Ishikawa (cell line): ENCODE data around the gene PLPPR1.

ENCODE experiments used
- CEBPB ChIP-seq: IDR thresholded peaks from 2 replicates; pipeline ENCODE4 v1.6.1; 2012
- CREB1 ChIP-seq: IDR thresholded peaks from 2 replicates; pipeline ENCODE4 v1.6.1; 2012; ENCODE audit warnings: low read depth
- EGR1 ChIP-seq: IDR thresholded peaks from 2 replicates; pipeline ENCODE4 v1.6.1; 2012
- EP300 ChIP-seq: IDR thresholded peaks from 2 replicates; pipeline ENCODE4 v1.6.1; 2012; ENCODE audit warnings: borderline replicate concordance
- FOXM1 ChIP-seq: IDR thresholded peaks from 2 replicates; pipeline ENCODE4 v1.6.1; 2012; ENCODE audit warnings: low read depth, borderline replicate concordance
- NFIC ChIP-seq: IDR thresholded peaks from 2 replicates; pipeline ENCODE4 v1.6.1; 2012
- RAD21 ChIP-seq: IDR thresholded peaks from 2 replicates; pipeline ENCODE4 v1.6.1; 2012; ENCODE audit warnings: low read depth
- TAF1 ChIP-seq: IDR thresholded peaks from 2 replicates; pipeline ENCODE4 v1.6.1; 2012; ENCODE audit warnings: low read depth, mild to moderate bottlenecking
- TCF12 ChIP-seq: IDR thresholded peaks from 2 replicates; pipeline ENCODE4 v1.6.1; 2012; ENCODE audit warnings: low read depth
- TEAD4 ChIP-seq: IDR thresholded peaks from 2 replicates; pipeline ENCODE4 v1.6.1; 2012
- YY1 ChIP-seq: IDR thresholded peaks from 2 replicates; pipeline ENCODE4 v1.6.1; 2012; ENCODE audit warnings: low read depth
- ZBTB7A ChIP-seq: IDR thresholded peaks from 2 replicates; pipeline ENCODE4 v1.6.1; 2012; ENCODE audit warnings: low read depth
- TF ChIP-seq, protein P1 (sequence below): IDR thresholded peaks from 2 replicates; pipeline ENCODE4 v1.6.1; 2012
- TF ChIP-seq, protein P2 (sequence below): IDR thresholded peaks from 2 replicates; pipeline ENCODE4 v1.6.1; 2012
- TF ChIP-seq, protein P3 (sequence below): IDR thresholded peaks from 2 replicates; pipeline ENCODE4 v1.6.1; 2012; ENCODE audit warnings: low read depth, mild to moderate bottlenecking

PLPPR1 gene

DNA sequence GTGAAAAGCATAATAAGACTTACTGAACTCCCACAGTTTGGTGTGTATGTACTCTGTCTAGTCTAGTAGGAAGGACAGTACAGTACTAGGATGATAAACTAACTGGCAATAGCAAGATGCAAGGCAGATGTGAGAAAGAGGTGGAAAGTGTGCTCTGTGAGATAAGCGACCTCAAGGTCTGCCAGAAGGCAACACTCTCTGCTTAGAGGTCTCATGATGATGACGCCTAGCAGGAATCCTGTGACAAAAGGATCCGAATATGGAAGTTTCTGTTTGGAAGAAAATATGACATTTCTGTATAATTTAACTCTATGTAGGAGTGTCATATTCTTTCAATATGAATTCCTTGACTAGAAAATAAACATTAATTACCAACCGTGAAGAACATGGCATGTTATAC lies 112.2 kb downstream of the PLPPR1 start:
- no peak for TF ChIP-seq ZBTB7A
- TF ChIP-seq RAD21: no peak
- TF ChIP-seq, protein P1, sequence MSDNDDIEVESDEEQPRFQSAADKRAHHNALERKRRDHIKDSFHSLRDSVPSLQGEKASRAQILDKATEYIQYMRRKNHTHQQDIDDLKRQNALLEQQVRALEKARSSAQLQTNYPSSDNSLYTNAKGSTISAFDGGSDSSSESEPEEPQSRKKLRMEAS: no peak
- no peak for TF ChIP-seq FOXM1
- TF ChIP-seq TAF1: no peak
- no peak for TF ChIP-seq EGR1
- no peak for TF ChIP-seq NFIC
- no peak for TF ChIP-seq TCF12
- TF ChIP-seq, protein P2, sequence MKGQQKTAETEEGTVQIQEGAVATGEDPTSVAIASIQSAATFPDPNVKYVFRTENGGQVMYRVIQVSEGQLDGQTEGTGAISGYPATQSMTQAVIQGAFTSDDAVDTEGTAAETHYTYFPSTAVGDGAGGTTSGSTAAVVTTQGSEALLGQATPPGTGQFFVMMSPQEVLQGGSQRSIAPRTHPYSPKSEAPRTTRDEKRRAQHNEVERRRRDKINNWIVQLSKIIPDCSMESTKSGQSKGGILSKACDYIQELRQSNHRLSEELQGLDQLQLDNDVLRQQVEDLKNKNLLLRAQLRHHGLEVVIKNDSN: no peak
- no peak for TF ChIP-seq CEBPB
- TF ChIP-seq CREB1: no peak
- no peak for TF ChIP-seq YY1
- TF ChIP-seq EP300: no peak
- TF ChIP-seq, protein P3, sequence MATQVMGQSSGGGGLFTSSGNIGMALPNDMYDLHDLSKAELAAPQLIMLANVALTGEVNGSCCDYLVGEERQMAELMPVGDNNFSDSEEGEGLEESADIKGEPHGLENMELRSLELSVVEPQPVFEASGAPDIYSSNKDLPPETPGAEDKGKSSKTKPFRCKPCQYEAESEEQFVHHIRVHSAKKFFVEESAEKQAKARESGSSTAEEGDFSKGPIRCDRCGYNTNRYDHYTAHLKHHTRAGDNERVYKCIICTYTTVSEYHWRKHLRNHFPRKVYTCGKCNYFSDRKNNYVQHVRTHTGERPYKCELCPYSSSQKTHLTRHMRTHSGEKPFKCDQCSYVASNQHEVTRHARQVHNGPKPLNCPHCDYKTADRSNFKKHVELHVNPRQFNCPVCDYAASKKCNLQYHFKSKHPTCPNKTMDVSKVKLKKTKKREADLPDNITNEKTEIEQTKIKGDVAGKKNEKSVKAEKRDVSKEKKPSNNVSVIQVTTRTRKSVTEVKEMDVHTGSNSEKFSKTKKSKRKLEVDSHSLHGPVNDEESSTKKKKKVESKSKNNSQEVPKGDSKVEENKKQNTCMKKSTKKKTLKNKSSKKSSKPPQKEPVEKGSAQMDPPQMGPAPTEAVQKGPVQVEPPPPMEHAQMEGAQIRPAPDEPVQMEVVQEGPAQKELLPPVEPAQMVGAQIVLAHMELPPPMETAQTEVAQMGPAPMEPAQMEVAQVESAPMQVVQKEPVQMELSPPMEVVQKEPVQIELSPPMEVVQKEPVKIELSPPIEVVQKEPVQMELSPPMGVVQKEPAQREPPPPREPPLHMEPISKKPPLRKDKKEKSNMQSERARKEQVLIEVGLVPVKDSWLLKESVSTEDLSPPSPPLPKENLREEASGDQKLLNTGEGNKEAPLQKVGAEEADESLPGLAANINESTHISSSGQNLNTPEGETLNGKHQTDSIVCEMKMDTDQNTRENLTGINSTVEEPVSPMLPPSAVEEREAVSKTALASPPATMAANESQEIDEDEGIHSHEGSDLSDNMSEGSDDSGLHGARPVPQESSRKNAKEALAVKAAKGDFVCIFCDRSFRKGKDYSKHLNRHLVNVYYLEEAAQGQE: no peak

DNA sequence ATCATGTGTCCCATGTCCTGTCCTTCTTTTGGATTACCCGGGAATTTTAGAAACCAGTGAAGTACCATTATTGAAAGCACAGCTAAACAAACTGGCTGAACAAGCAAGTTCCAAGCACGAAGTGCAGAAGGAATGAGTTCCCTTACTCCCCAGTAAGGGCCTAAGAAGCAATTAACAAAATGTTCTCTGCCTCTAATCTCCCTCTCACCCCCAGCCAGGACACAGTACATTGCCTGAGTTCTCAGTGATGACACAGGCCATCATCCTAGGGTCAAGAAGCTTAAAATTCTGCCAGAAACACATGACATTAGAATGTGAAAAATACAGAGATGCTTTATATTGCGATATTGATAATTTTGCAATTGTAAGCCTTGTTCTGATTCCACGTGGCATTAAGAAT lies 118.0 kb downstream of the PLPPR1 start:
- TF ChIP-seq, protein P1: no peak
- TF ChIP-seq YY1 (no peak), EGR1 (no peak), CREB1 (no peak), FOXM1 (no peak), ZBTB7A (no peak), TEAD4 (no peak), TAF1 (no peak), EP300 (no peak), TCF12 (no peak), RAD21 (no peak), NFIC (no peak), CEBPB (no peak)
- TF ChIP-seq, protein P3: no peak
- TF ChIP-seq, protein P2: no peak

DNA sequence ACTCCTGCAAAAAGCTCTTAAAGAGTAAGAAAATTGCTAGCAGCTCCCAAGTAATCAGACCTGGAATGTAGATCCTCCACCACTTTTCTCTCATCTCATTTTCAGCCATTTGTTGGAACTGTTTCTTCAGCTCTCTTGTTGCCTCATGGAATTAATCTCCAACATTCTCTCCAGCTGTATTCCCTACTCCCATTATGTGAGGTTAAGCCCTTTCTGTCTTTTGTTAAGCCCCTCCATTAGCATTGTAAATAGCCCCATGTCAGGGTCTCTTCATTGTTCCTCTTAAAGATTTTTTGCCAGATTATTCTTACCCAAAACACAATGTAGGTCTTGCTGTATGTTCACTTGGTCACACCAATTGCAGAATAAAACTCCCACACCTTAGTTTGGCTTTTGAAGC lies 119.8 kb downstream of the PLPPR1 start:
- TF ChIP-seq EP300: no peak

DNA sequence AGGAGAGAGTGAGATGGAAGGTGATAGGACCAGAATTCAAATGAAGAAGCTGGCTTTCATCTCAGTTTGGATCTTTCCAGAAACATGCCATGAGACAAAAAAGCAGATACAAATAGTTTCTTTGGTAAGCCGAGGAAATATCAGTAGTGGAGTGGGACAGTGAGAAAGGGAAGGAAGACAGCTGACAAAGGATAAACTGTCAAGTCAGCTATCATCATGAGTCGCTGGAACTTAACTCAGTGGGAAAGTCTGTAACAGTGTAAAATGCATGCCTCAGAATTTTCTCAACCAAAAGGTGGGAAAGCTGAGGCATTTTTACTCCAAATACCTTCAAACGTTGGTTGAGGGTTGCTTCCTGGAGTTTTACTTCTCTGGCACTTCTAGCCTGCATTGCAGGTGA lies 129.8 kb downstream of the PLPPR1 start:
- no peak for TF ChIP-seq ZBTB7A
- TF ChIP-seq EP300: no peak
- no peak for TF ChIP-seq TAF1
- TF ChIP-seq EGR1: no peak
- TF ChIP-seq TEAD4: no peak
- TF ChIP-seq, protein P1: no peak
- no peak for TF ChIP-seq RAD21
- TF ChIP-seq YY1: no peak
- no peak for TF ChIP-seq NFIC
- no peak for TF ChIP-seq TCF12

DNA sequence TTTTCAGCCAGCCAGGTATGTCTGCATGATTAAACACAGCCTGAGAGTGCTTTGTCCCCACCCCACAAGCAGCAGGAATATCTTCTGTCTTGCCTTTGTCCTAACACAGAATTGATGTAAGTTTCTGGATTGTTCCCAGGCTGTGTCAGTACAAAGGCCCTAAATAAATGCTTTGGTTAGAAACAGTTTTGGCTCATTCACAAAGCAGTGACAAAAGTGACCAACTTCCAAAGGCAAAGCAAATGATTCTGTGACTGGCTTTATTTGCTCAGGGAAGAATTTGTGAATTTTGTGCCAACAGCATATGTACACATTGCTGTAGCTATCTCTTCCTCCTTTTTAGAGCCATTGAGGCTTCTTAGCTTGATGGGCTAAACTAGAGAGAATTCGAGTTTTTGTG lies 133.7 kb downstream of the PLPPR1 start:
- TF ChIP-seq TEAD4 (no peak), EGR1 (no peak), CEBPB (no peak), TAF1 (no peak), CREB1 (no peak), EP300 (no peak), ZBTB7A (no peak), RAD21 (no peak), TCF12 (no peak), YY1 (no peak), NFIC (no peak), FOXM1 (no peak)
- TF ChIP-seq, protein P3: no peak
- TF ChIP-seq, protein P2: no peak
- TF ChIP-seq, protein P1: no peak
